HepG2 (cell line): ENCODE measurements around the gene TUBB4B. TPM values are rescaled to one million over a fixed set of nuclear protein-coding genes. Genes with fewer than 3 reads are reported as not detected.

Source experiments
- ATF5 ChIP-seq: sonication (generic); formaldehyde crosslinking; IDR thresholded peaks from 2 replicates; pipeline ENCODE4 v1.4.0; 2020; ENCODE audit warnings: mild to moderate bottlenecking, low read depth, missing genetic modification reagents
- BCL6 ChIP-seq: IDR thresholded peaks from 2 replicates; pipeline ENCODE4 v1.6.1; 2016; ENCODE audit warnings: missing genetic modification reagents, missing compliant biosample characterization
- BORCS8-MEF2B ChIP-seq: sonication (generic); formaldehyde crosslinking; IDR thresholded peaks from 2 replicates; pipeline ENCODE4 v1.8.0; 2022; ENCODE audit warnings: mild to moderate bottlenecking, missing genetic modification reagents
- EP300 ChIP-seq, 3 experiments: sonication (generic) in 1 of 3; formaldehyde crosslinking in 1 of 3; IDR thresholded peaks; 2 replicates each; pipeline versions ENCODE4 v1.5.1 to v1.6.1; 2011 to 2020; ENCODE audit warnings: low read depth in 2 of 3, low read length in 2 of 3, borderline replicate concordance in 1 of 3, improper control_type of control experiment in 1 of 3, mild to moderate bottlenecking in 1 of 3, missing genetic modification reagents in 1 of 3, moderate library complexity in 1 of 3
- FOSL1 ChIP-seq: sonication (generic); formaldehyde crosslinking; IDR thresholded peaks from 2 replicates; pipeline ENCODE4 v1.9.0; 2021; ENCODE audit warnings: missing genetic modification reagents, borderline replicate concordance
- FOSL2 ChIP-seq: sonication (generic); formaldehyde crosslinking; IDR thresholded peaks from 2 replicates; pipeline ENCODE4 v1.4.0; 2020; ENCODE audit warnings: missing genetic modification reagents
- GLI4 ChIP-seq: sonication (generic); formaldehyde crosslinking; IDR thresholded peaks from 2 replicates; pipeline ENCODE4 v1.5.1; 2020; ENCODE audit warnings: missing genetic modification reagents, mild to moderate bottlenecking, moderate library complexity, borderline replicate concordance
- GZF1 ChIP-seq: sonication (generic); formaldehyde crosslinking; IDR thresholded peaks from 2 replicates; pipeline ENCODE4 v1.5.1; 2020; ENCODE audit warnings: mild to moderate bottlenecking, missing genetic modification reagents
- KDM4B ChIP-seq: sonication (generic); formaldehyde crosslinking; IDR thresholded peaks from 2 replicates; pipeline ENCODE4 v1.4.0; 2020; ENCODE audit warnings: missing genetic modification reagents
- KLF6 ChIP-seq: IDR thresholded peaks from 2 replicates; pipeline ENCODE4 v1.8.0; 2016; ENCODE audit warnings: missing biosample characterization, missing genetic modification reagents
- MBD4 ChIP-seq: IDR thresholded peaks from 2 replicates; pipeline ENCODE4 v1.6.1; 2012; ENCODE audit warnings: low read length, inconsistent platforms, borderline replicate concordance
- MEIS1 ChIP-seq: sonication (generic); formaldehyde crosslinking; IDR thresholded peaks from 2 replicates; pipeline ENCODE4 v1.9.0; 2021; ENCODE audit warnings: mild to moderate bottlenecking, missing genetic modification reagents, moderate library complexity, borderline replicate concordance
- MTA3 ChIP-seq: sonication (generic); formaldehyde crosslinking; IDR thresholded peaks from 2 replicates; pipeline ENCODE4 v1.4.0; 2020; ENCODE audit warnings: missing genetic modification reagents
- MYC ChIP-seq: sonication (generic); formaldehyde crosslinking; IDR thresholded peaks from 2 replicates; pipeline ENCODE4 v1.9.0; 2021; ENCODE audit warnings: missing genetic modification reagents, borderline replicate concordance
- PLRG1 ChIP-seq: fragments of 450-650 bp; conservative IDR thresholded peaks from 2 replicates; pipeline ENCODE4 v1.6.1; 2016
- REST ChIP-seq, 2 experiments: IDR thresholded peaks; 2 replicates each; pipeline ENCODE4 v1.6.1; 2011 to 2012; ENCODE audit warnings: low read length in 2 of 2, borderline replicate concordance in 1 of 2, low read depth in 1 of 2, mild to moderate bottlenecking in 1 of 2, moderate library complexity in 1 of 2
- SMAD1 ChIP-seq: sonication (generic); formaldehyde crosslinking; IDR thresholded peaks from 2 replicates; pipeline ENCODE4 v1.4.0; 2020; ENCODE audit warnings: missing genetic modification reagents, low read depth, mild to moderate bottlenecking, borderline replicate concordance
- SMARCC2 ChIP-seq: fragments of 450-650 bp; IDR thresholded peaks from 2 replicates; pipeline ENCODE4 v1.6.1; 2017; ENCODE audit warnings: antibody characterized with exemption, mild to moderate bottlenecking
- ZBTB44 ChIP-seq: sonication (generic); formaldehyde crosslinking; IDR thresholded peaks from 2 replicates; pipeline ENCODE4 v1.4.0; 2020; ENCODE audit warnings: missing genetic modification reagents
- ZFAT ChIP-seq: sonication (generic); formaldehyde crosslinking; conservative IDR thresholded peaks from 2 replicates; pipeline ENCODE4 v1.8.1; 2023; ENCODE audit warnings: missing genetic modification reagents, inconsistent platforms
- ZNF44 ChIP-seq: sonication (generic); formaldehyde crosslinking; IDR thresholded peaks from 2 replicates; pipeline ENCODE4 v1.5.1; 2020; ENCODE audit warnings: mild to moderate bottlenecking, missing genetic modification reagents
- ZNF564 ChIP-seq: sonication (generic); formaldehyde crosslinking; IDR thresholded peaks from 2 replicates; pipeline ENCODE4 v1.8.1; 2023; ENCODE audit warnings: mild to moderate bottlenecking, missing genetic modification reagents
- ZNF746 ChIP-seq: sonication (generic); formaldehyde crosslinking; IDR thresholded peaks from 2 replicates; pipeline ENCODE4 v1.8.0; 2022; ENCODE audit warnings: mild to moderate bottlenecking, missing genetic modification reagents
- ZNF749 ChIP-seq: sonication (generic); formaldehyde crosslinking; IDR thresholded peaks from 2 replicates; pipeline ENCODE4 v1.8.0; 2022; ENCODE audit warnings: mild to moderate bottlenecking, missing genetic modification reagents, moderate library complexity, borderline replicate concordance
- polyA plus RNA-seq, 8 experiments: library from polyadenylated mRNA; depleted of rRNA in 3 of 8; stranded (reverse) in 7 of 8; unstranded in 1 of 8; fragments of >200 nt; fragmentation: Illumina TruSeq in 4 of 8; extraction: Trizol in 4 of 8; gene quantifications; 2 replicates each; pipeline versions ENCODE4 v1.2.1 to v1.2.3, GENCODE V29; 2011 to 2016; ENCODE audit warnings: low read depth in 4 of 8, missing spikeins in 1 of 8, mixed read lengths in 1 of 8; ENCODE audit not compliant: insufficient read depth in 1 of 8
- total RNA-seq, 5 experiments: library from RNA; depleted of rRNA; stranded (reverse); fragments of >200 nt; fragmentation: Illumina TruSeq; extraction: Trizol; gene quantifications; 2 replicates each; pipeline ENCODE4 v1.2.3, GENCODE V29; 2016; ENCODE audit warnings: low read depth in 1 of 5

TUBB4B gene
- total and polyA plus RNA-seq, 2 of the 13 experiments (the other 11 are each of a cell fraction or from before 2014, with no cell fraction given) = 182 to 412 TPM

GRCh38 chr9:137218754-137219271 is 22.3 kb upstream of the TUBB4B start (continued):
- TF ChIP-seq REST (IDR thresholded peaks at IDR 0.05; ENCODE audit: borderline replicate concordance in 1 of 2, low read depth in 1 of 2, low read length in 2 of 2) = no peak
- no peak for TF ChIP-seq ZBTB44 (CRISPR knock-in tag)
- no peak for TF ChIP-seq ZFAT (CRISPR knock-in tag)
- no peak for TF ChIP-seq SMAD1
- TF ChIP-seq GZF1 (CRISPR knock-in tag) = no peak
- no peak for TF ChIP-seq GLI4 (CRISPR knock-in tag)
- peak; percentile 68; the same call in 1 of the 2 replicates for TF ChIP-seq MYC (CRISPR knock-in tag)
- TF ChIP-seq ZNF564 (CRISPR knock-in tag) = no peak
- no peak for TF ChIP-seq SMARCC2
- no peak for TF ChIP-seq ATF5 (CRISPR knock-in tag)
- no peak; the same call in 1 of the 2 replicates for TF ChIP-seq BORCS8-MEF2B (CRISPR knock-in tag)
- TF ChIP-seq MBD4 = no peak
- no peak for TF ChIP-seq ZNF44
- no peak for TF ChIP-seq MEIS1
- no peak for TF ChIP-seq KLF6 (CRISPR knock-in tag)
- peak; percentile 66 for TF ChIP-seq BCL6 (CRISPR knock-in tag)
- no peak for TF ChIP-seq MTA3 (CRISPR knock-in tag)
- TF ChIP-seq FOSL2 (CRISPR knock-in tag) = peak; percentile 96
- TF ChIP-seq FOSL1 = peak; percentile 86
- TF ChIP-seq ZNF746 (CRISPR knock-in tag) = peak; percentile 89; the same call in 1 of the 2 replicates
- peak; percentile 51; the same call in 1 of the 2 replicates for TF ChIP-seq ZNF749 (CRISPR knock-in tag)
- TF ChIP-seq PLRG1 = no peak
- TF ChIP-seq EP300 (IDR thresholded peaks at IDR 0.05; ENCODE audit: low read depth in 2 of 2, low read length in 2 of 2) = 0 out of 4 replicates have a peak, but pooled peaks of 1 of the 2 experiments have one; percentile 23
- TF ChIP-seq EP300 (CRISPR knock-in tag; IDR thresholded peaks at IDR 0.05; ENCODE audit: borderline replicate concordance) = peak; percentile 45; the same call in 1 of the 2 replicates
- no peak for TF ChIP-seq KDM4B
